Mesenchymal stem cell (in vitro differentiated cells and primary cell): ENCODE data around the gene MAPK7.

ENCODE experiments used
- DNase-seq: peaks from one replicate; pipeline ENCODE4 v3.0.0-alpha.2; 2013
- H2AFZ ChIP-seq: one replicate; pipeline ENCODE4 v1.6.1; 2013; ENCODE audit warnings: low read depth, mild to moderate bottlenecking, control low read depth, inconsistent platforms, low read length, moderate library complexity
- H2AK5ac ChIP-seq: 2 replicates; pipeline ENCODE4 v1.6.1; 2013; ENCODE audit warnings: low read length, moderate library complexity, mild to moderate bottlenecking, inconsistent platforms; ENCODE audit not compliant: severe bottlenecking
- H2BK120ac ChIP-seq: one replicate; pipeline ENCODE4 v1.6.1; 2013; ENCODE audit warnings: low read depth, mild to moderate bottlenecking, inconsistent platforms, low read length, moderate library complexity
- H2BK12ac ChIP-seq, 2 experiments: one replicate each; pipeline ENCODE4 v1.6.1; 2013; ENCODE audit warnings: inconsistent platforms in 2 of 2, low read length in 2 of 2, mild to moderate bottlenecking in 2 of 2, moderate library complexity in 2 of 2, control low read depth in 1 of 2
- H2BK15ac ChIP-seq: one replicate; pipeline ENCODE4 v1.6.1; 2013; ENCODE audit warnings: mild to moderate bottlenecking, low read depth, inconsistent platforms; ENCODE audit not compliant: poor library complexity, severe bottlenecking
- H2BK5ac ChIP-seq: 2 replicates; pipeline ENCODE4 v1.6.1; 2013; ENCODE audit warnings: low read depth, mild to moderate bottlenecking, low read length, control low read depth, inconsistent platforms; ENCODE audit not compliant: poor library complexity, severe bottlenecking
- H3K14ac ChIP-seq, 2 experiments: one replicate each; pipeline ENCODE4 v1.6.1; 2013; ENCODE audit warnings: inconsistent platforms in 2 of 2, low read length in 2 of 2, control low read depth in 1 of 2, mild to moderate bottlenecking in 1 of 2, moderate library complexity in 1 of 2
- H3K18ac ChIP-seq, 2 experiments: one replicate each; pipeline ENCODE4 v1.6.1; 2013; ENCODE audit warnings: inconsistent platforms in 2 of 2, low read length in 2 of 2, control low read depth in 1 of 2, low read depth in 1 of 2, mild to moderate bottlenecking in 1 of 2
- H3K23ac ChIP-seq, 2 experiments: one replicate each; pipeline ENCODE4 v1.6.1; 2013; ENCODE audit warnings: inconsistent platforms in 2 of 2, low read length in 2 of 2, mild to moderate bottlenecking in 2 of 2, moderate library complexity in 2 of 2, control low read depth in 1 of 2
- H3K27ac ChIP-seq: 2 replicates; pipeline ENCODE4 v1.5.1; 2013; ENCODE audit warnings: mild to moderate bottlenecking, moderate library complexity, low read length, control low read depth, inconsistent platforms; ENCODE audit not compliant: poor library complexity, severe bottlenecking
- H3K27me3 ChIP-seq, 2 experiments: 2 replicates each; pipeline versions ENCODE4 v1.6.1 to v1.7.0; 2013; ENCODE audit warnings: low read length in 2 of 2, mild to moderate bottlenecking in 2 of 2, moderate library complexity in 2 of 2, control low read depth in 1 of 2, inconsistent platforms in 1 of 2; ENCODE audit not compliant: control insufficient read depth in 1 of 2, insufficient read depth in 1 of 2
- H3K36me3 ChIP-seq, 2 experiments: 2 replicates each; pipeline versions ENCODE4 v1.6.1 to v1.7.0; 2013; ENCODE audit warnings: low read length in 2 of 2, control low read depth in 1 of 2, inconsistent platforms in 1 of 2, low read depth in 1 of 2, mild to moderate bottlenecking in 1 of 2; ENCODE audit not compliant: insufficient read depth in 2 of 2, control insufficient read depth in 1 of 2
- H3K4ac ChIP-seq, 2 experiments: one replicate each; pipeline ENCODE4 v1.6.1; 2013; ENCODE audit warnings: inconsistent platforms in 2 of 2, low read length in 2 of 2, mild to moderate bottlenecking in 2 of 2, moderate library complexity in 2 of 2, control low read depth in 1 of 2, low read depth in 1 of 2
- H3K4me1 ChIP-seq: 2 replicates; pipeline ENCODE4 v1.6.1; 2013; ENCODE audit warnings: low read depth, low read length, control low read depth; ENCODE audit not compliant: control insufficient read depth, insufficient read depth
- H3K4me2 ChIP-seq: 2 replicates; pipeline ENCODE4 v1.6.1; 2013; ENCODE audit warnings: low read length, mild to moderate bottlenecking, inconsistent platforms; ENCODE audit not compliant: poor library complexity, severe bottlenecking
- H3K4me3 ChIP-seq, 2 experiments: 2 replicates each; pipeline versions ENCODE4 v1.5.1 to v1.7.0; 2013; ENCODE audit warnings: low read length in 2 of 2, mild to moderate bottlenecking in 2 of 2, control low read depth in 1 of 2, low read depth in 1 of 2; ENCODE audit not compliant: insufficient read depth in 1 of 2
- H3K79me1 ChIP-seq: replicated peaks from 2 replicates; pipeline ENCODE4 v1.6.1; 2013; ENCODE audit warnings: mild to moderate bottlenecking, control low read depth, low read length, inconsistent platforms; ENCODE audit not compliant: poor library complexity, severe bottlenecking
- H3K9ac ChIP-seq: 2 replicates; pipeline ENCODE4 v1.7.0; 2013; ENCODE audit warnings: mild to moderate bottlenecking, low read length, moderate library complexity
- H3K9me3 ChIP-seq: 2 replicates; pipeline ENCODE4 v1.7.0; 2013; ENCODE audit warnings: mild to moderate bottlenecking, low read length; ENCODE audit not compliant: control insufficient read depth
- H4K8ac ChIP-seq: one replicate; pipeline ENCODE4 v1.6.1; 2013; ENCODE audit warnings: inconsistent platforms, mild to moderate bottlenecking, low read length, moderate library complexity
- H4K91ac ChIP-seq: one replicate; pipeline ENCODE4 v1.6.1; 2013; ENCODE audit warnings: mild to moderate bottlenecking, low read length, inconsistent platforms
- WGBS: methylation state at CpG from one replicate; pipeline ENCODE4 v1.1.7; 2013; ENCODE audit warnings: mixed read lengths; 5-methylcytosine and 5-hydroxymethylcytosine counted together

Gene MAPK7

DNA sequence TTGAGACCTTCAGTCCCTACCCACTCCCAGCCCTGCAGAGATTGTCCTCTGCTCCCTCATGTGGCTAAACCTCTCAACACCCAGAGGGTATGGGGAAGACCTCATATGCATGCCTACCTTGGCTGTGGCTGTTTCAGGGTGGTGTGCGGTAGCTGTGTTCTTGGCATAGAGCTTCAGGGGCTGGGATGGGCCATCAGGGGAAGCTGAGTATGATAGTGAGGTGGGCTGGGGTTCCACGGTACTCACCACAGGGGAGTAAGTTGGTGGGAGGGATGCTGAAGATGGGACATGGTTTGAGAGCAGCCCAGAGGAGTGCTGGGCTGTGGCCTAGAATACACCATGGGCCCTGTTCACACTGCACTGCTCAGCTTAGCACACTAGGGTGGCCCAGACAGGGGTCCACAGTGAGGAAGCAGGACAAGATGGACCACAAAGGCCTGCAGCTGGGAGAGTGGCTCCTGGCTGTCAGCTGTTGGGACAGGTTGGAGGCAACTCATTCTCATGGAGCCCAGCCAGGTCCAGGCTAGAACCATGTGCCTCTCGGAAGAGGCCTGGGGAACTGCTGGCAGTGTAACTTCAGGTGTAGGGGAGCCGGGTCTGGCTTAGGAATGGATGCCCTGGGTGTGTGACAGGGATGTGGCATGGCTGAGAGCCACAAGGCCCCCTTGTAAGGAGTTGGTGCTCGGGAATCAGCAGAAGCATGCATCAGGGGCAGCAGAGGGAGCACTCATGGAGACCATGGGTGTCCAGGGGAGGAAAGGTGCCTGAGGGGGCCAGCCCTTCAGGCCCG is 5.6 kb downstream of the MAPK7 start:
- Histone ChIP-seq H3K9ac (peak overlapping the region; percentile 47), H2AFZ (no peak overlapping the region), H3K79me1 (peaks cover 36% of the 10 kb centered on the region), H3K4ac (peak overlapping the region; percentile 37 to 52), H3K4me1 (peaks cover 44% of the 10 kb centered on the region), H4K8ac (no peak overlapping the region), H3K27ac (no peak overlapping the region), H2BK120ac (no peak overlapping the region), H3K27me3 (no peaks in the 10 kb centered on the region), H3K4me2 (no peak overlapping the region), H2AK5ac (no peak overlapping the region), H4K91ac (peak overlapping the region; percentile 66), H2BK5ac (no peak overlapping the region), H3K18ac (peak overlapping the region in 1 of 2 experiments; percentile 63), H2BK12ac (peak overlapping the region; percentile 27 to 49), H3K14ac (peak overlapping the region in 1 of 2 experiments; percentile 46), H3K23ac (peak overlapping the region in 1 of 2 experiments; percentile 42), H2BK15ac (peak overlapping the region; percentile 17), H3K36me3 (peaks cover 63 to 70% of the 10 kb centered on the region in 2 experiments), H3K9me3 (no peaks in the 10 kb centered on the region), H3K4me3 (peak overlapping the region in 1 of 2 experiments; percentile 37)
- no peak for DNase-seq
- WGBS, result 97% methylated on average over 6 of the region's 6 CpGs

DNA sequence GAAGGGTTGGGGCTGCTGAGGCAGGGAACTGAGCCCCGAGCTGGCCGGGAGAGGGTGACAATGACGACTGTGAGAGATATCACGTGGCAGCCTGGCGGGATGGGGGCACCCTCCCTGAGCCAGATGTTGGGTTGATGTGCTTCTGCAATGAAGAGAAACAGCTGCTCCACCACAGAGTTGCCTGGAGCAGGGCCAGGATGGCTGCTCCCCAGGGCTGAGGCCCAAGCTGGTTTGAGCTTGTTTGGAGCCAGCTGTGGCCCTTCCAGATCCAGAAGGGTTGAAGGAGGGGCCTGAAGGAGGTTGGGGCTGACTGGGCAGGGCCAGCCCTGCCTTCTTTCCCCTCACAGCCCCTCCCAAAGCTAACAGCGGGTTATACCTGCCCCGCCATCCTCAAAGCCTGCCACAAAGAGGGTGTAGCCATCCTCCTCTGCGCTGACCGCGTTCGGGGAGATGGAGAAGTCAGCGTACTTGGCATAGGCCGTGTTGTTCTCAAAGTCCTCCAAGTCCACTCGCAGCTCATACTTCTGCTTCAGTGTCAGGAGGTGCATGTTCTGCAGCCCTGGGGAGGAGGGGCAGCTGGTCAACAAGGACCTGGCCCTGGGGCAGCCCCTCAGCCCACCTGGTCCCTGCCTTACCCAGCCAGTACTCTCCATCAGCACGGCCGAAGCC is 6.6 kb downstream of the MAPK7 start:
- H3K4me1 ChIP-seq, result peaks cover 38% of the 10 kb centered on the region
- WGBS, result 78% methylated on average over 16 of the region's 16 CpGs
- peak overlapping the region in 1 of 2 experiments; percentile 64 for H3K23ac ChIP-seq

GRCh38 chr17:19385521-19385983 is 7.3 kb downstream of the MAPK7 start:
- H3K27ac ChIP-seq, result no peak overlapping the region
- no peak overlapping the region for H2BK120ac ChIP-seq
- H2BK12ac ChIP-seq, result peak overlapping the region; percentile 69 to 75
- peaks cover 0 to 5% of the 10 kb centered on the region in 2 experiments for H3K27me3 ChIP-seq
- no peak for DNase-seq
- H3K23ac ChIP-seq, result peak overlapping the region in 1 of 2 experiments; percentile 35
- H3K4me3 ChIP-seq, result peak overlapping the region in 1 of 2 experiments; percentile 53
- peak overlapping the region in 1 of 2 experiments; percentile 44 for H3K18ac ChIP-seq
- H3K9me3 ChIP-seq, result no peaks in the 10 kb centered on the region
- peak overlapping the region; percentile 77 for H4K91ac ChIP-seq
- no peak overlapping the region for H2AK5ac ChIP-seq
- no peak overlapping the region for H2BK5ac ChIP-seq
- peaks cover 50 to 58% of the 10 kb centered on the region in 2 experiments for H3K36me3 ChIP-seq
- peak overlapping the region; percentile 29 for H2BK15ac ChIP-seq
- peak overlapping the region; percentile 56 for H3K9ac ChIP-seq
- H2AFZ ChIP-seq, result no peak overlapping the region
- H3K14ac ChIP-seq, result no peak overlapping the region
- peak overlapping the region; percentile 50 to 75 for H3K4ac ChIP-seq
- H3K4me2 ChIP-seq, result no peak overlapping the region
- WGBS, result 96% methylated on average over 9 of the region's 9 CpGs
- peaks cover 37% of the 10 kb centered on the region for H3K4me1 ChIP-seq
- no peak overlapping the region for H4K8ac ChIP-seq
- H3K79me1 ChIP-seq, result peaks cover 31% of the 10 kb centered on the region

More for the DNA sequence above, 6.6 kb downstream of the MAPK7 start:
- Histone ChIP-seq H2BK12ac (peak overlapping the region; percentile 69 to 75), H3K18ac (peak overlapping the region; percentile 60 to 63), H3K79me1 (peaks cover 33% of the 10 kb centered on the region), H3K9me3 (no peaks in the 10 kb centered on the region), H3K36me3 (peaks cover 57 to 62% of the 10 kb centered on the region in 2 experiments), H4K91ac (peak overlapping the region; percentile 77), H2AK5ac (no peak overlapping the region), H3K9ac (peak overlapping the region; percentile 56), H3K14ac (peak overlapping the region in 1 of 2 experiments; percentile 22), H3K4me3 (peak overlapping the region in 1 of 2 experiments; percentile 53), H2BK5ac (no peak overlapping the region), H2AFZ (no peak overlapping the region), H3K27ac (no peak overlapping the region), H2BK120ac (no peak overlapping the region), H3K27me3 (no peaks in the 10 kb centered on the region), H2BK15ac (peak overlapping the region; percentile 29), H3K4ac (peak overlapping the region; percentile 50 to 75), H4K8ac (peak overlapping the region; percentile 39), H3K4me2 (no peak overlapping the region)
- peak; percentile 75 for DNase-seq
